ENCODE measurements around the gene CACNB2. TPM values are rescaled to one million over a fixed set of nuclear protein-coding genes. Genes with fewer than 3 reads are reported as not detected.

Gene CACNB2
- total and polyA plus RNA-seq, 4 donors: 2.8 to 14.6 (median 7.7) TPM

Other genes starting within 250 kb of the CACNB2 start
- under 1 TPM; 0.27 to 0.32 TPM for gene SLC39A12, start 188.5 kb upstream of the CACNB2 start, total RNA-seq
- not detected for gene SLC39A12, start 188.5 kb upstream of the CACNB2 start, polyA plus RNA-seq

Measured in aorta (tissue), 4 donors.